GM12878 (cell line): ENCODE results near the gene ARHGEF3. TPM values are rescaled to one million over a fixed set of nuclear protein-coding genes. Genes with fewer than 3 reads are reported as not detected.
A peak's percentile ranks its signal among the peaks of the same experiment; 100 is the strongest.

ENCODE experiments used
- CEBPZ ChIP-seq: fragments of 150-350 bp; IDR thresholded peaks from 2 replicates; pipeline ENCODE4 v1.6.1; 2016; ENCODE audit warnings: low read depth, low read length
- HCFC1 ChIP-seq: fragments of 150-350 bp; IDR thresholded peaks from 2 replicates; pipeline ENCODE4 v1.6.1; 2014; ENCODE audit warnings: low read length
- IKZF2 ChIP-seq, 2 experiments: fragments of 450-650 bp; IDR thresholded peaks; 2 replicates each; pipeline ENCODE4 v1.6.1; 2017; ENCODE audit warnings: mild to moderate bottlenecking in 2 of 2, moderate library complexity in 2 of 2
- IRF3 ChIP-seq: fragments of 450-650 bp; IDR thresholded peaks from 2 replicates; pipeline ENCODE4 v1.6.1; 2014; ENCODE audit warnings: mild to moderate bottlenecking
- JUND ChIP-seq: IDR thresholded peaks from 2 replicates; pipeline ENCODE4 v1.6.1; 2012; ENCODE audit warnings: low read depth, mild to moderate bottlenecking, low read length, improper control_type of control experiment, moderate library complexity
- LARP7 ChIP-seq: fragments of 450-650 bp; IDR thresholded peaks from 2 replicates; pipeline ENCODE4 v1.6.1; 2017; ENCODE audit warnings: mild to moderate bottlenecking
- POLR2AphosphoS2 ChIP-seq: IDR thresholded peaks from 2 replicates; pipeline ENCODE4 v1.6.1; 2011; ENCODE audit warnings: low read depth, mild to moderate bottlenecking, low read length, improper control_type of control experiment, moderate library complexity
- POLR2AphosphoS5 ChIP-seq: IDR thresholded peaks from 2 replicates; pipeline ENCODE4 v1.6.1; 2011; ENCODE audit warnings: mild to moderate bottlenecking, low read length, inconsistent platforms
- RAD21 ChIP-seq: IDR thresholded peaks from 2 replicates; pipeline ENCODE4 v1.6.1; 2011; ENCODE audit warnings: mild to moderate bottlenecking, low read depth, low read length, moderate library complexity; ENCODE audit not compliant: insufficient read depth
- RAD51 ChIP-seq: fragments of 450-650 bp; IDR thresholded peaks from 2 replicates; pipeline ENCODE4 v1.6.1; 2016; ENCODE audit warnings: moderate library complexity, mild to moderate bottlenecking, inconsistent platforms
- RELB ChIP-seq: fragments of 450-650 bp; IDR thresholded peaks from 2 replicates; pipeline ENCODE4 v1.6.1; 2017; ENCODE audit warnings: low read depth, mild to moderate bottlenecking, moderate library complexity
- SREBF2 ChIP-seq: IDR thresholded peaks from 2 replicates; pipeline ENCODE4 v1.6.1; 2012; ENCODE audit warnings: mild to moderate bottlenecking, low read length
- SRF ChIP-seq, 2 experiments: IDR thresholded peaks; 2 replicates each; pipeline ENCODE4 v1.6.1; 2011; ENCODE audit warnings: low read depth in 2 of 2, low read length in 2 of 2, mild to moderate bottlenecking in 1 of 2, moderate library complexity in 1 of 2
- SUZ12 ChIP-seq: fragments of 200-600 bp; sonication (generic); IDR thresholded peaks from one replicate; pipeline ENCODE4 v1.6.1; 2018; ENCODE audit warnings: antibody characterized with exemption, mild to moderate bottlenecking; ENCODE audit not compliant: unreplicated experiment
- TCF12 ChIP-seq: IDR thresholded peaks from 2 replicates; pipeline ENCODE4 v1.6.1; 2011; ENCODE audit warnings: low read depth, mild to moderate bottlenecking, low read length
- TCF3 ChIP-seq: IDR thresholded peaks from 2 replicates; pipeline ENCODE4 v1.6.1; 2012; ENCODE audit warnings: low read depth, mild to moderate bottlenecking, low read length, borderline replicate concordance; ENCODE audit not compliant: insufficient read depth
- ZBED1 ChIP-seq: IDR thresholded peaks from 2 replicates; pipeline ENCODE4 v1.6.1; 2016; ENCODE audit warnings: borderline replicate concordance
- ZNF24 ChIP-seq: fragments of 450-650 bp; IDR thresholded peaks from 2 replicates; pipeline ENCODE4 v1.6.1; 2017; ENCODE audit warnings: antibody characterized with exemption, mild to moderate bottlenecking
- ZNF622 ChIP-seq: fragments of 450-650 bp; IDR thresholded peaks from 2 replicates; pipeline ENCODE4 v1.6.1; 2017; ENCODE audit warnings: mild to moderate bottlenecking, inconsistent platforms
- ZSCAN29 ChIP-seq: fragments of 450-650 bp; IDR thresholded peaks from 2 replicates; pipeline ENCODE4 v1.6.1; 2017; ENCODE audit warnings: mild to moderate bottlenecking, moderate library complexity
- ZZZ3 ChIP-seq: IDR thresholded peaks from 2 replicates; pipeline ENCODE4 v1.6.1; 2011; ENCODE audit warnings: low read depth; ENCODE audit not compliant: control insufficient read depth, insufficient read length
- polyA plus RNA-seq, 11 experiments: library from polyadenylated mRNA; depleted of rRNA in 4 of 11; unstranded in 6 of 11; stranded (reverse) in 5 of 11; fragments of >200 nt; fragmentation: Nextera tagmentation in 4 of 11; fragmentation: Illumina TruSeq in 1 of 11; extraction: Ambion mirVana in 4 of 11; extraction: Trizol in 1 of 11; gene quantifications; 1 replicate in 1 of 11; 2 replicates in 10 of 11; pipeline versions ENCODE4 v1.2.1 to v1.2.3, GENCODE V29; 2011 to 2016; ENCODE audit warnings: inconsistent platforms in 2 of 11, missing spikeins in 2 of 11, low read depth in 1 of 11
- total RNA-seq, 4 experiments: library from RNA; depleted of rRNA in 3 of 4; stranded (reverse); fragments of >200 nt in 3 of 4; fragmentation: Illumina TruSeq in 1 of 4; extraction: Trizol in 1 of 4; gene quantifications; 2 replicates each; pipeline versions ENCODE4 v1.2.1 to v1.2.3, GENCODE V29; 2013 to 2021
- TF ChIP-seq, protein P1 (sequence below): fragments of 450-650 bp; IDR thresholded peaks from 2 replicates; pipeline ENCODE4 v1.6.1; 2018; ENCODE audit warnings: mild to moderate bottlenecking, low read depth, moderate library complexity; ENCODE audit not compliant: partially characterized antibody

The ARHGEF3 gene
- total and polyA plus RNA-seq, 10 of the 15 experiments (the other 5 are each of a cell fraction or from before 2014, with no cell fraction given), result 21.8 to 78.7 (median 56.2) TPM

DNA sequence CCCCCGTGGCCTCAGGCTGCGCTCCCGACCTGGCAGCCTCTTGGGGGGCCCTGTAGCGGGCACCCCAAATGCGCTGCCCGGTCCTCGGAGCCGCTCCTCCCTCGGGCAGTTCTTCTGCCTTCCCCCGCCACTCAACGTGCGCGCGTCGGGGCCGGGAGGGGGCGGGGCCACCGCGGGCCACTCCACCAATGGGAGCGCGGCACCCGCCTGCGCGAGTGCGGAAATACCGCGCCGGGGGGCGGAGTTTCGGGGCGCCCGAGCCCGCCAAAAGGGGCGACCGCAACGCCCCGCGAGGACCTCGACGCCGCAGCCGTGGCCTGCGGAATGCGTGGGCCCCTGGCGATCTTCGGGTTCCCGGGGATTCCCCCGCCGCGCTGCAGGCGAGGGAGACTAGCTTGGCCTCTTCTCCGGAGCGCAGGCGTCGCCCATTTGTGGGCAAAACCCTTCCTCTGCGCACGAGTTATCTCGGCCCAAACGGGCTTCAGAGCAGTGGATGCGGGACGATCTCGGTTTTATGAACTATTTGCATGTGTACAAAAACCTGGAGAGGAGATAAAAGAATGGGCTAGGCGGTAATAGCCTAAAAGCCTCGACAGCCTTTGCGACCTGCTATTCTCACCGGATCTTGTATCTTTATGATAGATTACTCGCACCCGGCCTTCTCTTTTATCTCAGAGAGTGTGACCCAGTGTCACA, 118.5 kb downstream of the ARHGEF3 start, which contains the start of gene TASOR (continued):
- TF ChIP-seq RELB (no peak), IRF3 (no peak), SRF (IDR thresholded peaks at IDR 0.05; ENCODE audit: low read depth in 2 of 2, low read length in 2 of 2) (no peak), SREBF2 (no peak), POLR2AphosphoS2 (peak; percentile 38; the same call in 1 of the 2 replicates), HCFC1 (no peak), IKZF2 (IDR thresholded peaks at IDR 0.05) (peak; percentile 17 to 21; a peak in 1 of 4 replicates), JUND (no peak), SUZ12 (no peak), POLR2AphosphoS5 (peak; percentile 65), ZBED1 (no peak), LARP7 (peak; percentile 76), RAD21 (no peak), TCF3 (no peak), TCF12 (0 out of 2 replicates have a peak, but pooled peaks have one; percentile 5), CEBPZ (no peak), RAD51 (no peak), ZNF24 (no peak), ZSCAN29 (no peak), ZNF622 (no peak), ZZZ3 (no peak)
- TF ChIP-seq, protein P1, sequence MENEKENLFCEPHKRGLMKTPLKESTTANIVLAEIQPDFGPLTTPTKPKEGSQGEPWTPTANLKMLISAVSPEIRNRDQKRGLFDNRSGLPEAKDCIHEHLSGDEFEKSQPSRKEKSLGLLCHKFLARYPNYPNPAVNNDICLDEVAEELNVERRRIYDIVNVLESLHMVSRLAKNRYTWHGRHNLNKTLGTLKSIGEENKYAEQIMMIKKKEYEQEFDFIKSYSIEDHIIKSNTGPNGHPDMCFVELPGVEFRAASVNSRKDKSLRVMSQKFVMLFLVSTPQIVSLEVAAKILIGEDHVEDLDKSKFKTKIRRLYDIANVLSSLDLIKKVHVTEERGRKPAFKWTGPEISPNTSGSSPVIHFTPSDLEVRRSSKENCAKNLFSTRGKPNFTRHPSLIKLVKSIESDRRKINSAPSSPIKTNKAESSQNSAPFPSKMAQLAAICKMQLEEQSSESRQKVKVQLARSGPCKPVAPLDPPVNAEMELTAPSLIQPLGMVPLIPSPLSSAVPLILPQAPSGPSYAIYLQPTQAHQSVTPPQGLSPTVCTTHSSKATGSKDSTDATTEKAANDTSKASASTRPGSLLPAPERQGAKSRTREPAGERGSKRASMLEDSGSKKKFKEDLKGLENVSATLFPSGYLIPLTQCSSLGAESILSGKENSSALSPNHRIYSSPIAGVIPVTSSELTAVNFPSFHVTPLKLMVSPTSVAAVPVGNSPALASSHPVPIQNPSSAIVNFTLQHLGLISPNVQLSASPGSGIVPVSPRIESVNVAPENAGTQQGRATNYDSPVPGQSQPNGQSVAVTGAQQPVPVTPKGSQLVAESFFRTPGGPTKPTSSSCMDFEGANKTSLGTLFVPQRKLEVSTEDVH, result no peak
